ENCODE measurements around the gene PLXNA2.

The PLXNA2 gene

GRCh38 chr1:208027861-208028260 is 216.3 kb downstream of the PLXNA2 start:
- H3K79me2 ChIP-seq (ENCODE audit: low read length): no peaks in the 10 kb centered on the region
- H3K4me3 ChIP-seq (ENCODE audit: low read length): no peak overlapping the region
- H3K9ac ChIP-seq (ENCODE audit: low read length): no peak overlapping the region
- H2AFZ ChIP-seq (ENCODE audit: low read depth, low read length): no peak overlapping the region
- no peak overlapping the region for H3K27ac ChIP-seq (ENCODE audit: low read length)
- H4K20me1 ChIP-seq (ENCODE audit: insufficient read depth, low read length): no peaks in the 10 kb centered on the region
- no peak overlapping the region for H3K4me2 ChIP-seq (ENCODE audit: low read length)
- H3K27me3 ChIP-seq (ENCODE audit: low read depth, low read length): no peaks in the 10 kb centered on the region
- peaks cover 6% of the 10 kb centered on the region for H3K36me3 ChIP-seq (replicated peaks; ENCODE audit: low read depth, low read length)
- no peaks in the 10 kb centered on the region for H3K4me1 ChIP-seq (ENCODE audit: low read length)
- TF ChIP-seq CTCF (IDR thresholded peaks at IDR 0.05; ENCODE audit: low read depth, low read length): no peak
- no peak for TF ChIP-seq EZH2phosphoT487 (IDR thresholded peaks at IDR 0.05; ENCODE audit: low read depth)
- no peaks in the 10 kb centered on the region for H3K9me3 ChIP-seq (ENCODE audit: insufficient read depth, low read length)

DNA sequence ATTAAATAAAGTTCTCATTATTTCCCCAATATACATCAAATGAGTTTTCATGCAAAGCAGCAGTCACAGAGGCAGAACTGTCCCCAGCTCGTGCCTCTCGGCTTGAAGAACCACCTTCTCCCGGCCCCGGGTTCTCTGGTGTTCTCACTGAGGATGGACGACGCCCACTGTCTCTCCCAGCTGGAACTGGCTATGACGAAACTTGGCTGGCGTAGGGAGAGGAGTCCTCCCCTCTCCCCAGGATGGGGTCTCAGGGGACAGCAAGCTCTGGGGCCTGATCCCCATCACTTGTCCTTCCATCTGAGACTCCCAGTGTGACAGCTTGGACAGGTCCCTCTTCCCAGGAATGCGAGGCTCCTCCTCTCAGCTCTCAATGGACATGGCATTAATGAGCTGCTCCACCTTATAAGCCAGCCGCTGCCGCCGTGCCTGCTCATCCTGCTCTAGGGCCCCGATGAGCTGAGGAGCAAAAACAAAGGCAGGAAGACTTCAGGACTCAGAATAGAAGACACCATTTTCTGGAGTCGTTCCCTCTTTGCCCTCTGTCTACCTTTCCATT is 217.2 kb downstream of the PLXNA2 start:
- Histone ChIP-seq H3K9me3 (ENCODE audit: insufficient read depth, low read length) (no peaks in the 10 kb centered on the region), H2AFZ (ENCODE audit: low read depth, low read length) (no peak overlapping the region), H3K36me3 (replicated peaks; ENCODE audit: low read depth, low read length) (peaks cover 6% of the 10 kb centered on the region), H3K79me2 (ENCODE audit: low read length) (no peaks in the 10 kb centered on the region), H4K20me1 (ENCODE audit: insufficient read depth, low read length) (no peaks in the 10 kb centered on the region), H3K4me3 (ENCODE audit: low read length) (no peak overlapping the region), H3K4me2 (ENCODE audit: low read length) (no peak overlapping the region), H3K27ac (ENCODE audit: low read length) (no peak overlapping the region), H3K27me3 (ENCODE audit: low read depth, low read length) (no peaks in the 10 kb centered on the region), H3K9ac (ENCODE audit: low read length) (no peak overlapping the region), H3K4me1 (ENCODE audit: low read length) (no peaks in the 10 kb centered on the region)
- TF ChIP-seq EZH2phosphoT487 (IDR thresholded peaks at IDR 0.05; ENCODE audit: low read depth): no peak
- no peak for TF ChIP-seq CTCF (IDR thresholded peaks at IDR 0.05; ENCODE audit: low read depth, low read length)

- no peaks in the 10 kb centered on the region for H3K79me2 ChIP-seq (ENCODE audit: low read length)
- no peak overlapping the region for H2AFZ ChIP-seq (ENCODE audit: low read depth, low read length)
- no peak overlapping the region for H3K9ac ChIP-seq (ENCODE audit: low read length)
- no peaks in the 10 kb centered on the region for H3K4me1 ChIP-seq (ENCODE audit: low read length)
- H3K27ac ChIP-seq (ENCODE audit: low read length): no peak overlapping the region
- no peaks in the 10 kb centered on the region for H3K27me3 ChIP-seq (ENCODE audit: low read depth, low read length)
- peaks cover 6% of the 10 kb centered on the region for H3K36me3 ChIP-seq (replicated peaks; ENCODE audit: low read depth, low read length)
- H4K20me1 ChIP-seq (ENCODE audit: insufficient read depth, low read length): no peaks in the 10 kb centered on the region
- no peak overlapping the region for H3K4me2 ChIP-seq (ENCODE audit: low read length)
- TF ChIP-seq CTCF (IDR thresholded peaks at IDR 0.05; ENCODE audit: low read depth, low read length) (no peak), EZH2phosphoT487 (IDR thresholded peaks at IDR 0.05; ENCODE audit: low read depth) (no peak)
- no peak overlapping the region for H3K4me3 ChIP-seq (ENCODE audit: low read length)
- H3K9me3 ChIP-seq (ENCODE audit: insufficient read depth, low read length): no peaks in the 10 kb centered on the region
Observed at GRCh38 chr1:208025031-208025430, 219.2 kb downstream of the PLXNA2 start.

- Histone ChIP-seq H3K9ac (ENCODE audit: low read length) (no peak overlapping the region), H3K27ac (ENCODE audit: low read length) (no peak overlapping the region), H3K4me1 (ENCODE audit: low read length) (no peaks in the 10 kb centered on the region), H4K20me1 (ENCODE audit: insufficient read depth, low read length) (no peaks in the 10 kb centered on the region), H3K79me2 (ENCODE audit: low read length) (no peaks in the 10 kb centered on the region), H3K27me3 (ENCODE audit: low read depth, low read length) (no peaks in the 10 kb centered on the region; the same call in 1 of the 2 replicates), H2AFZ (ENCODE audit: low read depth, low read length) (no peak overlapping the region), H3K9me3 (ENCODE audit: insufficient read depth, low read length) (no peaks in the 10 kb centered on the region), H3K36me3 (replicated peaks; ENCODE audit: low read depth, low read length) (peaks cover 6% of the 10 kb centered on the region), H3K4me2 (ENCODE audit: low read length) (no peak overlapping the region), H3K4me3 (ENCODE audit: low read length) (no peak overlapping the region)
- TF ChIP-seq CTCF (IDR thresholded peaks at IDR 0.05; ENCODE audit: low read depth, low read length) (no peak), EZH2phosphoT487 (IDR thresholded peaks at IDR 0.05; ENCODE audit: low read depth) (no peak)
Observed at GRCh38 chr1:208024406-208024805, 219.8 kb downstream of the PLXNA2 start.
